ENCODE measurements around the gene CSF1R.

CSF1R gene

DNA sequence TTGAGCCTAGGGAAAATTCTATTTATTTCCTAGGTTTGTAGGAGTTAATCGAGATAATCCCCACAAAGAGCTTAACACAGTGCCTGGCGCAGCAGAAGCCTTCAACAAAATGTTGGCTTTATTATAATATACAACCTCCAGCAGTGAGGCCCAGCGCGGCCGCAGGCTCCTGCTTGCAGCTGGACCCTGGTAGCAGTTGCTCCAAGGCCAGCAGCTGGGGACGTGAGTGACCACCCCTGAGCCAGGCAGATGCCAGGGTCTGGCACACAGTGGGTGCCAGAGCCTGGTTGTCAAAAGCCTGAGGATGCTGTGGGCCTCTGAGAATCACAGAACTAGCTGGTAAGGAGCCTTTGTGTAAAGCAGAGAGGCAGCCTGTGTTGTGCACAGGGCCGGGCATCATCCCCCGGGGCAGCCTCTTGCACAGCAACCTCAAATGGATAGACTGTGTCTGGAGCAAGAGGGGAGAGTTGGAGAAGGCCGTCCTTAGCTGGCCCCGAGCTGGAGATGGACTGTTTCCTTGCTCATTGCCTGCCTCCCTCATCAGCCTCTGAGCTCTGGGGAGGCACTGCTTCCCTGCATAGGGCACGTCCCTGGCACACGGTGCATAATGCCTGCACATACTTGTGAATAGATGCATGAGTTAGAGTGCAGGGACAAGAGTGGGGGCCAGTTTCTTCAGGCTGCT is 17.3 kb downstream of the CSF1R start:
- TF ChIP-seq CTCF (IDR thresholded peaks at IDR 0.05; ENCODE audit: low read depth, low read length) = no peak
- no peak for DNase-seq (ENCODE audit: extremely low read depth, low read depth)

DNA sequence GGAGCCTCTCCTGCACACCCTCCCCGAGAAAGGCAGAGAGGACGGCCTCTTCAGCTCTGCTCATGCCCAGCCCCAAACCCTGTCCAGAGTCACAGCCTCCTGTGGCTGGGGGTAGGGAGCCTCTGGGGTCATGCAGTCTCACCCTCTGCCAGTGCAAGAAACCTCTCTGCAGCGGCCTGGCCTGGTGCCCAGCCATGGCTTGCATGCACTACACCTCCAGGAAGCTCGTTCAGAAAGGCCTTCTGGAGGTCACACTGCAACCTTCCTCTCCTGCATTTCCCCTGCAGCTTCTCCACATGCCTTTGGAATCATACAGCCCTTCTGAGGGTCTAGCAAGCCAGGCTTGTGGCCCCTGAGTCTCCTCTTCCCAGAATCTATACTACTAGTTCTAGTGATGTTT is 17.9 kb downstream of the CSF1R start:
- no peak for TF ChIP-seq CTCF (IDR thresholded peaks at IDR 0.05; ENCODE audit: low read depth, low read length)

GRCh38 chr5:150068071-150068470 is 18.3 kb downstream of the CSF1R start:
- no peak for TF ChIP-seq CTCF (IDR thresholded peaks at IDR 0.05; ENCODE audit: low read depth, low read length)
- no peak for DNase-seq (ENCODE audit: extremely low read depth, low read depth)

More for the DNA sequence above, 17.9 kb downstream of the CSF1R start:
- DNase-seq (ENCODE audit: extremely low read depth, low read depth) = no peak

DNA sequence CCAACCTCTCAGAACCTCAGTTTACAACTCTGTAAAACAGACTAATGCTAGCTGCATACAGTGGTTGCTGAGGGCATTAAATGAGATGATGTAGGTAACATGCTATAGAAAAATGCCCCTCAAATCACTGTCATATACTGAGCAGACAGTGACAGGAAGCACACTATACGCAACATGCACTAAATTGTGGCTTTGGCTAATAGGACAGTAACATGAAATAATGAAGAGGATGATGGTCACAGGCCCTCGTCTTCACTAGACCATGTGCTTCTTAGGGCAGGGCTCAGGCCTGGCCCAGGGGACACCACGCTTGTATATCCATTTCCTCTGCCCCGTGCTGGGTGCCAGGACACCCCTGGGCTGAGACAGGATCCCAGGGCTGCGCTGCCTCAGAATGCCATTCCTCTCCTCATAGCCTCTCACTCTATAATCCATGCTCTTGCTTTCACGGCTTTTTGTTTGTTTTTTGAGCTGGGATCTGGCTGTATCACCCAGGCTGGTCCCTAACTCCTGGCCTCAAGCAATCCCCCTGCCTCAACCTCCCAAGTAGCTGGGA is 18.9 kb downstream of the CSF1R start:
- no peak for TF ChIP-seq CTCF (IDR thresholded peaks at IDR 0.05; ENCODE audit: low read depth, low read length)
- DNase-seq (ENCODE audit: extremely low read depth, low read depth) = no peak

DNA sequence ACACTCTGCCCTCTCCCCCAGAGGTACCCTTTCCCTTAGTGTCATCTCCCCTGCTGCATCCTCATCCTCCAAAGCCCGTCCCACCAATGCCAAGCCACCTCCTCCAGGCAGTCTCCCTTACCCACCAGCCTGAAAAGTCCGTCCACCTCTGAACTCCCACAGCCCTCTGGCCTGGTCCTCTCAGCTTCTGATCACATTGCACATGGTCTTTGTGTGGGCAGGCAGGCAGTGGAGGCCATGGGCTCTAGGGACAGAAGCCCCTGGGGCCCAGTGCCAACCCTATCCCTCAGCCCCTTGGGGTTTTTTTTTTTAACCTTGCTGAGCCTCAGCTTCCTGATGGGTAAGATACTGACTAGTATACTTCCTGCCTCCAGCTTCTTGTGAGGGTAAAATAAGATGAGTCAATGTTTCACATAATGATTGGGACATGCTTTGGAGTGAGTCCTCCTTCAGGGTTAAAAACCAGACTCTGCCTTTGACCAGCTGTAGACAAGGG is 19.4 kb downstream of the CSF1R start:
- no peak for TF ChIP-seq CTCF (IDR thresholded peaks at IDR 0.05; ENCODE audit: low read depth, low read length)
- peak; percentile 4 for DNase-seq (ENCODE audit: extremely low read depth, low read depth)

DNA sequence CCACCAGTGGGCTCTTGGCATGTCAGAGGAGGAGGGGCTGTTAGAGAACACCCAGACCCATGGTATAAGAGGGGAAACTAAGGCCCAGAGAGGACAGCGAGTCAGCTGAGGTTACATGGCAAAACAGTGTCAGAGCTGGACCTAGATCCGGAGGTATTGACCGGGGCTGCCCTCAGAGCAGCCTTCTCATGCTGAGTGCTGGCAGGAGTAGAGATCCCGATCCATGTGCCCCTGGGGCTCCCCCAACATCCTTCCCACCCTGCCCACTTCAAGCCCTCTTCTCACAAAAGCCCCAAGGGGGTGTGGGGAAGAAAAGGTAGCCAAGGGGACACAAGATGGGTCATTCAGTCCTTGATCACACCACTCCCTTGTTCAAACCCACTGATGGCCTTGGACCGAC is 19.9 kb downstream of the CSF1R start:
- no peak for DNase-seq (ENCODE audit: extremely low read depth, low read depth)
- no peak for TF ChIP-seq CTCF (IDR thresholded peaks at IDR 0.05; ENCODE audit: low read depth, low read length)

DNA sequence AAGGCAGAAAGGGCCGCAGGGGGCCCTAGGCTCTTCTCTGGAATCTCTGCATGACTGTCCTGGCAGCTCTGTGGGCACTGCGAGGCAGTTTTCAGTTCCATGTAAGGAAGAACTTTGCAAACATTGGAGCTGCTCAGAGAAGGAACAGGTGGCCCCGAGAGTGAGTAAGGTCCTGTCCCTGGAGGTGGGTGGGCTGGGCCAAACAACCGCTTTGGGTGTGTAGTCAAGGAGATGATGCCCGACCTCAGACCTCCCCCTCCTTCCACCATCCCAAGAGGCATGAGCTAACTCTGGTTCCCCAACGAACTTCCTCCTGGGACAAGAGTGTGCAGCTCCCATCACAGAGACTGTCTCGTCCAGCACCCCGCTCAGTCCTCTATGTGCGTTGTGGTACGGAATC is 20.5 kb downstream of the CSF1R start:
- no peak for DNase-seq (ENCODE audit: extremely low read depth, low read depth)

More for the DNA sequence above, 20.5 kb downstream of the CSF1R start:
- TF ChIP-seq CTCF (IDR thresholded peaks at IDR 0.05; ENCODE audit: low read depth, low read length) = no peak
